ENCODE measurements around the gene CLDN1. TPM values are rescaled to one million over a fixed set of nuclear protein-coding genes. Genes with fewer than 3 reads are reported as not detected.

Gene CLDN1
- total and polyA plus RNA-seq, 2 of the 8 experiments (the other 6 are each of a cell fraction or from before 2014, with no cell fraction given): 3.1 to 6.1 TPM

- no peak for TF ChIP-seq SAP30 (IDR thresholded peaks at IDR 0.05; ENCODE audit: insufficient read depth, insufficient replicate concordance, low read length)
- TF ChIP-seq JUND (IDR thresholded peaks at IDR 0.05; ENCODE audit: low read length): no peak
- TF ChIP-seq ATF3 (IDR thresholded peaks at IDR 0.05; ENCODE audit: insufficient read depth, low read depth, low read length): no peak
- no peak for TF ChIP-seq PHF8 (conservative IDR thresholded peaks at IDR 0.05; ENCODE audit: low read depth, low read length)
These were observed 28.2 kb downstream of the CLDN1 start (continued) for GRCh38 chr3:190294030-190294429.

Measured in H1 (cell line).